DMS114 treated with DMSO at 0.1 percent for 48 hours (cell line): ENCODE measurements around the gene GPR87.

Experiments
- DNase-seq: peaks from one replicate; lab custom pipeline; 2025; ENCODE audit not compliant: unreplicated experiment; lab: John Stamatoyannopoulos, UW

Gene GPR87, protein sequence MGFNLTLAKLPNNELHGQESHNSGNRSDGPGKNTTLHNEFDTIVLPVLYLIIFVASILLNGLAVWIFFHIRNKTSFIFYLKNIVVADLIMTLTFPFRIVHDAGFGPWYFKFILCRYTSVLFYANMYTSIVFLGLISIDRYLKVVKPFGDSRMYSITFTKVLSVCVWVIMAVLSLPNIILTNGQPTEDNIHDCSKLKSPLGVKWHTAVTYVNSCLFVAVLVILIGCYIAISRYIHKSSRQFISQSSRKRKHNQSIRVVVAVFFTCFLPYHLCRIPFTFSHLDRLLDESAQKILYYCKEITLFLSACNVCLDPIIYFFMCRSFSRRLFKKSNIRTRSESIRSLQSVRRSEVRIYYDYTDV

GRCh38 chr3:151316267-151316991, at the start of gene GPR87:
GPR87 (minus strand) TSS chr3:151316820; CDS start chr3:151300100, 16,720 bp downstream.
- no peak for DNase-seq

DNA sequence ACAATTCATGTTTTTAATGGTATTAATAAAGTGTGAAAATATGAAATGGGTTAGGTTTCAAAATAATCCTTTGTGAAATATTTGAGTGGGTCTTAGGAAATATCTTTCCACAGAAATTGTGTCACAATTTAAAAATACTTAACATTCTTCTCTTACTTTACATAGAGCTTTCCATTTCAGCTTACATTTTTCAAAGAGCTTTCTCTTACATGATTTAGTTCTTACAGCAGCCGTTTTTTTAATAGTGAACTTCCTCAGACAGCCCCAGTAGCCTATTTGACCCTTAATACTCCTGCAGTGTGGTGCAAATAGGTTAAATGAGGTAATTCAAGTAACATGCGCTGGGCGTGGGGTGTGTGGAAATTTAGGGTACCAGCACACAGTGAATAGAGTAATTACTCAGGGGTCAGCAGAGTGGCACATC, 46.1 kb upstream of the GPR87 start:
- no peak for DNase-seq

DNA sequence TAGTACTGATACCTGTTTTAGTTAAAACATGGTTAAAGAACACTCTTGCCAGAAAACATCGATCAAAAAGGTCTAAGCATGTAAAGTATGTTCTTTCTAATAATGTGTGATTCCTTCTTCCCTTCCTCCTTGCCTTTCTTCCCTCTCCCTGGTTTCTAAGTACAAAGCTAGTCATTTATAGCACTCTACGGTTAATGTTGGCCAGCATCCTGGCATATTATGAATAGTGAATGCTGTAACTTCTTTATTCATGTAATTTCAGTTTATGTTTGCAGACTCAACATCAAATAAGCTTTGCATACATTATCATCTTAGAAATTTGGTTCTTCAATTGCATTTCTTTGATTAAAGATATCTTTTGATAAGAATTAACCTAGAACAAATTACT, 40.8 kb upstream of the GPR87 start:
- DNase-seq = no peak

- no peak for DNase-seq
Measured at GRCh38 chr3:151356794-151357462, 40.3 kb upstream of the GPR87 start.

- no peak for DNase-seq
Measured at GRCh38 chr3:151351648-151352047, 35.0 kb upstream of the GPR87 start.

GRCh38 chr3:151351219-151351618, 34.6 kb upstream of the GPR87 start:
- no peak for DNase-seq

- DNase-seq = no peak
Measured at GRCh38 chr3:151350656-151351055, 34.0 kb upstream of the GPR87 start.

GRCh38 chr3:151347432-151347831, 30.8 kb upstream of the GPR87 start:
- DNase-seq = no peak

DNA sequence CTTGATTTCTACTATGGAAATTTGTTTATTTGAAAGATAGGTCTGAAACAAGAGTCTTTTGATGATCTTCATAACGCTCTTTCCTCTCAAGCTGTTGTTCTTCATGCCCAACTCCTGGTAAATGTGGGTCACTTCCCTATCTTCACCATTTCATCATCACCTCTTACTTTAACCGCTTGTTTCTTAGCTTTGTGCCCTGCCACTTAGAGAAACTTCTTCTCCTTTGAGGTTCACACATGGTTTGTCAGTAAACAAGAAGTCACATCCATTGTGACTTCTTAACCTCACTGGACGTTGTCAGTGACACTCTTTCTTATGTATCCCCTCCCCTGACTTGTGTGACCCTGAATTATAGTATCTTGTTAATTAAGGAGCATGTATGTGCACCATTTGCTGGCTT, 29.7 kb upstream of the GPR87 start:
- no peak for DNase-seq

DNA sequence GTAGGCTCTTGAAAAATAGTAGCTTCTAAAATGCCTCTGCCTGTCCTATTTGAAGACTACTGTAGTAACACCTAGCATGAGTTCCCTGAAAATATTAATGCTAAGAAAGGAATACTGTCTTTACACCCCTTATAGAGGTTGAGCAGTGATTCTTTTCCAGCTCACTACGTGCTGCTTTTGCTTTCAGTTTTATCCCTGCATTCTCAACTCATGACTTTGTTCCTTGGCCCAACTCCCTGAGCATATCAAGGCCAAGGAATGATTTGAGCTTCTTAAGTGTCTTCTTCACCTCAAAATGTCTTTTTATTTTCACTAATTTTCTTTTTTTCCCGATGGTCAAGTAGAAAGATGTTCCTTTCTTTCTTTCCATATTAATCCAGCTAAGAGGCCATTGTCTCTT, 29.2 kb upstream of the GPR87 start:
- DNase-seq = no peak

DNA sequence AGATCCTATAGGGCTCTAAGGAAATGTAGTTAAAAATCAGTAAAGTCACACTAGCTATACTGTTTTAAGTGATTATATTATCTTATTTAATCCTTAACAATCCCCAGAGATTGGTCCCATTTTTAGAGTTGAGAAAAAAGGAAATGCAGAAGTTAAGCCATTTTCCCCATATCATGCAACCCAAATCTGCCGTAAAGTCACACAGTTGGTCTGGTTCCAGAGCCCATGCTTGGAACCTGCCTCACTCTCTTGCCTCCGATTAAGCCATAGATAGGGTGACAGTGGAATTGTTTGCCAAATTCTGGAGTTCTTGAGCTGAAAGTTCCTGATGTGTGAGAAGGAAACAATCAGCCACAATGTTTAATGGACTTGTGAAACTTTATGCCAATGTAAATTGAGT, 15.1 kb upstream of the GPR87 start:
- no peak for DNase-seq

GRCh38 chr3:151330899-151331298, 14.3 kb upstream of the GPR87 start:
- no peak for DNase-seq

GRCh38 chr3:151330379-151330778, 13.8 kb upstream of the GPR87 start:
- no peak for DNase-seq

DNA sequence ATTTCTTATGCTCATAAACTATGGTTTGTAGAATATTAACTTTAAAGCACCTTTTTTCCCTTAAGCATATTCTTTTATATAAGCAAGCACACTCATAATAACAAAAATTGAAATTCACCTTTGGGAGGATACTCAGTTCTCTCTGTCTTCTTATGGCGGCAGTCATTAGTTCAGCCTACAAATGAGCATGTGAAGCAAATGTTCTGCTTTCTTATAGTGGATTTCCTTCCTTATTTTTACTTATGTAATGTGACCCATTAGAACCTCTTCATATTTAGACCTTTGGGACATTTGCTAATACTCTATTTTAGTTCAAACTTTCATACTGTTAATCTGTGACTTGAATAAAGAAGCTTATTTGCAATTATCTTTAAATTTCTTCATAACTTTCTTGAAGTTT, 12.7 kb upstream of the GPR87 start, which contains the start of gene P2RY13:
TSS of gene P2RY13 (minus strand) at position 187 of the 400 bp plus-strand sequence. CDS start at position 166, 21 bp downstream.
- no peak for DNase-seq

DNA sequence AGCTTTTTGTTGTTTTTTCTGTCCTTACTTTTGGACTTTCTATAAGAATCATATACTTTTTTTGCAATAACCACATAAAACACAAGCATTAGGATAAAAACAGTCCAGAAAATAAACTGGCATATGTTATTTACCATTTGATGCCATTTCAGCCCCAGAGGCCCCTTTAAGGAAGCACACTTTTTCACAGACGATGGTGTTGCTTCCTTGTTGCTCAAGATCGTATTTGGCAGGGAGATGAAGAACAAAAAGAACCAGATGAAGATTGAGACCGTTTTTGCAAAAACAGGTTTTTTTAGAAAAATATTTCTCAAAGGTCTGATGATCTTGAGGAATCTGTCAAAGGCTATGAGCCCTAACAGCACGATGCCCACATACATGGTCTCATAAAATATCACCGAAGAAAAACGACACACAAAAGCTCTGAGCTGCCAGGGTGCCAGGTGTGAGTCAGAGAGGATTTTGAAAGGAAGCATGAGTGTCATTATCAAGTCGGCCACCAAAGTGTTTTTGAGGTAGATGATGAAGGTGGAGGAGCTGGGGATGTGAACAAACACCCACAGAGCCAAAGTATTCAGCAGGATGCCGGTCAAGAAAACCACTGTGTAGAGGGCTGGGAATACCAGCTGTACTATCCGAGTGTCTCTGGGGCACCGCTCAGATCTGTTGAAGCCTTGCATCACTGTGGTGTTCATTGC, 11.8 kb upstream of the GPR87 start:
- no peak for DNase-seq

DNA sequence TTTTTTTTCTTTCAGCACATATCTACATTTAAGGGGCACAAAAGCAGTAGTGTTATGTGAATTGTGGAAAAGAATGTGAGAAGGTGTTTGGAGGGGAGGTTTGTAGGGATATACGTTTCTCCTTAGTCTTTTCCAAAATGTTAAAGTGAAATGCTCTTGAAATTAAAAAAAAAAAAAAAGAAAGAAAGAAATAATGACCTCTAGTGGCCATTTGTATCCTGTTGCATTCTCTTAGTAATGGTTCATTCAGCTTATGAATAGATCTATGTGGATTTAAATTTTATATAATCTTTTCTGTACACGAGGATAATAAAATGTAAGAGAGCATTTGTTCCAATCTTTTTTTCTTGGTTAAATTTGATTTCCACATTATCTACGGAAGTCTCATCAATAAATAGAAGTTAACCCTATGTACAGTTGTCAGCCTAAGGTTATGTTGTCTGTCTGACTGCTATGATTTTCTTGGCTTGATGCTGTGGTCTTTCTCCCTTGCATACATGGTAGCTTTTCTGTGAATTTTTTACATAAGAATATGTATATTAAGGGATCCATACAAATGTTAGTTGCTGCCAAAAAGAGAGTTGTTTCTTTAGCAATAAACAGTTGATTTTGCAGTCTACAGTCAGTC, 11.1 kb upstream of the GPR87 start:
- peak; percentile 7 for DNase-seq

DNA sequence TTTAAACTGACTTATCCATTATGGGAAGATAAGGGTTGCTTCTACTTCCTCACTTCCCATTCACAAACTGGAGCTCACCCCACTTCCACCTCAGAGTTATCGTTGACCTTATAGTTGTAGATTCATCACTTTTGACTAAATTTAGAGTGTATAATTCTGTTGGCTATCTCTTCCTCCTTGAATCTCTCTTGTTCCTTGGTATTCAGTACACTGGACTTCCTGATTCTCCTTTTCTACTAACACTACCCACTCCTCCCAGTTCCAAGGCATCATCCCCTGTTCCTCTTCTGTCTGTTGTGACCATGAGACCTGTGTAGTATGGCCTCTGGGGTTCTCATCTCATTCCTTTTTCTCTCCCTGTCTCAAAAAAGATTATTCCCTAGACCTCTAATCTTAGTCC, 5.9 kb upstream of the GPR87 start:
- no peak for DNase-seq

GRCh38 chr3:151321526-151321925, 4.9 kb upstream of the GPR87 start:
- no peak for DNase-seq

DNA sequence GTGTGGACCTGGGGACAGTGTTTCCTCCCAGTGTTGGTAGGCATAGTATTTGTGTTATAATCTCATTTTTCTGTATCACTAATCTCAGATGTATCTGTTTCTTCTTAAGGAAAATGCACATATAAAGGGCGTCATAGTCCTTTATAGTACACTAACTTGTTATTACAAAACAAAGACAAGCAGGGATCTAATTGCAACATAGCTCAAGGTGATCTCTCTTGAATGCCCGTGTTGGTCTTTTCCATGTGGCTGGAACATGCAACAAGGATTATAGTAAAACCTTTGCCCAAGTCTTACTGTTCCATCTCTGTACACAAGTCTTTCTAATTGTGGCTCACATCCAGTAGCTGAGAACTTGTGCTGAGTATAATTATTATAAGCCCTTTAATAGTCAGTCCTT, 3.5 kb upstream of the GPR87 start:
- no peak for DNase-seq

DNA sequence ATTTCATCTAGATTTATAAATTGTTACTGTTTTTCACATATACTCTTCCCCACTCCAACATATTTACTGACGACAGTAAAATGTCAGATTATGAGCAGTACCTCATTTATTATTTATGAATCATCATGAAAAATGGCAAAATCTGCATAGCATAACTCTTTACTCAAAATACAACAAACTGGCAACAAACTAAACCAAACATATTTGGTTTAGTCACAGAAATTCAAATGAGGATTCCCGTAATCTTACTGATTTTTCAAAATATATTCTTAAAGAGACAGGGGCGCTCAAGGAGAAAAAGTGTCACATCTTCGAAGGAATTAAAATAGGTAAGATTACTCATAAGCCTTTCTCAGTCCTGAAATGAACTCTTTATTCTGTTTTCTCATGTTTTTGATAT, 3.0 kb upstream of the GPR87 start:
- no peak for DNase-seq

GRCh38 chr3:151318991-151319390, 2.4 kb upstream of the GPR87 start:
- DNase-seq = no peak
